GM18526 (cell line): ENCODE data around the gene RAMP1.

Experiments used
- POLR2A ChIP-seq: IDR thresholded peaks from 3 replicates; pipeline ENCODE4 v1.6.1; 2011; ENCODE audit not compliant: insufficient read length; ENCODE audit errors: extremely low read depth

Gene RAMP1

DNA sequence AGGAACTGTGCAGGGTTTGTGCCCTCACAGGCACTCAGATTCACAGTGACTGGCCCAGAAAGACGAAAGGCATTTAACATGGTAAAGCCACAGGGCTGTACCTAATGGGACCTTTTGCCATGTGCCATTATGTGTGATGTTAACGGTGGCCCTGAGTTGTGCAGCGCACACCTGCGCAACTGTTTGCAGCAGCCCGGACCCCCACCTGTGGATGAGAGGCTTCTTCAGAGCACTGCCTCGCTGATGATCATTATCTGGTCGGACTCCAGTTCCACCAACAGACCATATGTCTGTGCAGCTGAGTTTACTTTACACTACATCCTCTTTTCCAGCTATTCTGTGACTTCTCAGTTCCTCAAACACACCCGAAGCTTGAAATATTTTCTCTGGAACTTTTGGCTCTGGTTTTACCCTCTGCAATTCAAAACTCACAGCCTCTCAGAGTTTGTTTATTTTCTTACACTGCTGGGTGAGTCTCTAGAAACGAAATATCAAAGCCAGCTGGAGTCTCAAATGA is 71.8 kb downstream of the RAMP1 start:
- no peak for TF ChIP-seq POLR2A

- no peak for TF ChIP-seq POLR2A
Observed at GRCh38 chr2:237932731-237933131, 73.3 kb downstream of the RAMP1 start.

GRCh38 chr2:237934186-237934585 is 74.8 kb downstream of the RAMP1 start:
- no peak for TF ChIP-seq POLR2A

DNA sequence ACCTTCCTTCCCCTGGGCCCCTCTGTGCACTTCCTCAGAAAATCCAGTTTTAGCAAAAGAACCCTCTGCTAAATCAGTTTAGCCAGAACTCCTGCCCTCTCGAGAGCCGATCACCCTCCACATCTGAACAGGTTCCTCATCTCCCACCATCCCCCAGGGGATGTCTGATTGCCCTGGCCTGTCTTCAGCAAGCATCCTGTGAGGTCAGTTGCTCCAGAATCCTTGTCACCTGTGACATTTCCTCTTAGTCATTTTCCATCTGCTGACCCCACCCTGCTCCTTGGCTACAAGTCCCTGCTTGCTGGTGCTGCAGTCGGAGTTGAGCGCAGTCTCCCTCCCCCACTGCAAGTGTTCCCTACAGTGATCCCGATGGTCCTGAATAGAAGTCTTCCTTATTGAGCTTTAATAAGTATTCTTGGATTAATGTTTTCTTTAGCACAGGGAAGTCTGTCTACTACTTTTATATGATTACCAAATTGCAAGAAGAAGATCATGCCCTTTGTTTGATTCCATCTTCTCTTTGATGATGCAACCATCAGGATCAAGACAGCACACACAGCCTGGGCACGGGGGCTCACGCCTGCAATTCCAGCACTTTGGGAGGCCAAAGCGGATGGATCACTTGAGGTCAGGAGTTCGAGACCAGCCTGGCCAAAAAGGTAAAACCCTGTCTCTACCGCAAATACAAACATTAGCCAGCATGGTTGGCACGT is 76.5 kb downstream of the RAMP1 start:
- TF ChIP-seq POLR2A = no peak

DNA sequence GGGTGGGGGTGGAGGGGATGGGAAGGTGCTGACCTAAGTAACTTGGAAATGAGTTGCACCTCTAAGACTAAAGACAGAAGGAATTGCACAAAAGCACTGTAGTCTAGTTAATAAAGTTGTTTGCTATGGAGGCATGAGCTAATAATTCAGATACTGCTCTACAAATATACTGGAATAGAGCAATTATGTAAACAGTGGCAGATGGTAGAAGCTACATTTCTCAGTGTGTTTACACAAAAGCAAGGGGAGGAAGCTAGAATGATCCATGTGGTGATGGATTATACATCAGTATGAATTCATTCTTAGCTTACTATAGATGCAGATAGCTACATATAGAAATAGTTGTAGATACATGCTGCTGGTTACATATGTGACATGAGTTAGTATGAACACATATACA is 79.8 kb downstream of the RAMP1 start:
- no peak for TF ChIP-seq POLR2A

GRCh38 chr2:237940828-237941227 is 81.4 kb downstream of the RAMP1 start:
- TF ChIP-seq POLR2A = no peak

DNA sequence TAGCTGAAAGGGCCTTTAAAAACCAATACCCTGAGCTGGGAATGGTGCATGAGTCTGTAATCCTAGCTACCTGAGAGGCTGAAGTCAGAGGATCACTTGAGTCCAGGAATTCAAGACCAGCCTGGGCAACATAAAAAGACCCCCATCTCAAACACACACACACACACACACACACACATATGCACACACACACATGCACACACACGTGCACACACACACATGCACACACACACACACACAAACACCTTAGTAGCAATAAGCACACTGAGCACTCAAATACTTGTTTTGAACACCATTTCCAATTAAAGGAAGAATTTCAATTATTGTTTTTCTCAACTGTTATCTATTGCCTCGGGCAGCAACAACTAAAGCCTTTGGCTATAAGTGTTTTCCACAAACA is 81.8 kb downstream of the RAMP1 start:
- TF ChIP-seq POLR2A = no peak

- TF ChIP-seq POLR2A = no peak
Observed at GRCh38 chr2:237942513-237942899, 83.1 kb downstream of the RAMP1 start.

DNA sequence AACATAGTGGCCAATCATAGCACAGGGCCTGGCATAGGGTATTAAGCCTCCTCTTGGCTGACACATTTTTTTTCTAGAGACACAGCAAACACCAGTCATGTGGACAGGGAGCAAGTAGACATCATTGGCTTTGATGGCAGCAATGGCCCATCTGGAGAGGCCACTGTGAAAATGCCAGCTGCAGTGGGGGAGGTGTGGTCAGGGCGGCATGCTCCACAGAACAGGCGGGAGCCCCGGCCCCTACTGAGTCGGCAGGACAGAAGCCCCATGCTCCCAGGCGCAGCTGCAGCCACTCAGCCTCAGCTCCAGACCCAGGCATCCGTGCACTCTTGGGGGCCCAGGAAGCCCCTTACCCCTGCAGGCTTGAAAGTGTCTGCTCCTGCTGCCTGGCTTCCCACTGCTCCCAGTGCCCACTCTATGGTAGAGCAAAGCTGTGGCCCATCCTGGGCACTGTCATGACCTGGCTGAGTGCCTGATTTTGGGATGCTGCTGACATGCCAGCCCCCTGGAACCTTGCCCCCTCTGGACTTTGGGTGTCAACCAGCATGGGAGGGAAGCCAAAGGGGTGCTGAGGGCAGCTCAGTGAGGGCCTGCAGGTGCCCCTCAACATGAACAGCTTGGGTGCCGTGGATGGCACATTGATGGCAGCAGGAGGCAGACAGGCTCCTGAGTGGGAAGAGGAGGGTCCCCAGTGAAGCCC is 84.1 kb downstream of the RAMP1 start:
- TF ChIP-seq POLR2A = no peak

DNA sequence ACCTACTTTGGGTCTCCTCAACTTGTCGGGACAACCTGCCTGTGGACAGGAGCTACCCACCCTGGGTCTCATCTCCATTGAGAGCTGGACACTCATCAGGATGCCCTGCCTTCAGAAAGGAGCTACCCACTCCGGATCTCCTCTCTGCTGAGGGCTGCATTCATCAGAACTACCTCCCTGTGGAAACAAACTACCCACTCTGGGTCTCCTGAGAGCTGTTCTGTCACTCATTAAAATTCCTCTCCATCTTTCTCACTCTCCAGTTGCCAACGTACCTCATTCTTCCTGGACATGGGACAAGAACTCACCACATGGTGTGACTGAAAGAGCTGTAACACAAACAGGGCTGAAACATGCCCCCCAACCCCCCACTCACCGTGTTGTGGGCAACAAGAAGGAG is 84.9 kb downstream of the RAMP1 start:
- no peak for TF ChIP-seq POLR2A

GRCh38 chr2:237946423-237946822 is 87.0 kb downstream of the RAMP1 start:
- no peak for TF ChIP-seq POLR2A

DNA sequence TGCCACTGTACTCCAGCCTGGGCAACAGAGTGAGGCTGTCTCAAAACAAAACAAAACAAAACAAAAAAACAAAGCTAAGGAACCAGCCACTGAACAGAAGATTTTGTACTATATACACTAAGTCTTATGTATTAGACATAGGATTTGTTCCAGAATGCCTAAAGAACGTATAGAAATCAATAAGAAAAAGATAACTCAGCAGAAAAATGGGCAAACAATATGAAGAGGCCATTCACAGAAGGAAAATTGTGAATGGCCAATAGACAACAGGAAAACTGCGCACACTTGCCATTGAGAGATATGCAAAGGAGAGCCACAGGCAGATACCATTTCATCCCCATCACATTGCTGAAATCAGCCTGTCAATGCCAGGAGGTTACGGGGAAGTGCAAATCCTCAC is 92.5 kb downstream of the RAMP1 start:
- TF ChIP-seq POLR2A = no peak

GRCh38 chr2:237952851-237953250 is 93.4 kb downstream of the RAMP1 start:
- no peak for TF ChIP-seq POLR2A

DNA sequence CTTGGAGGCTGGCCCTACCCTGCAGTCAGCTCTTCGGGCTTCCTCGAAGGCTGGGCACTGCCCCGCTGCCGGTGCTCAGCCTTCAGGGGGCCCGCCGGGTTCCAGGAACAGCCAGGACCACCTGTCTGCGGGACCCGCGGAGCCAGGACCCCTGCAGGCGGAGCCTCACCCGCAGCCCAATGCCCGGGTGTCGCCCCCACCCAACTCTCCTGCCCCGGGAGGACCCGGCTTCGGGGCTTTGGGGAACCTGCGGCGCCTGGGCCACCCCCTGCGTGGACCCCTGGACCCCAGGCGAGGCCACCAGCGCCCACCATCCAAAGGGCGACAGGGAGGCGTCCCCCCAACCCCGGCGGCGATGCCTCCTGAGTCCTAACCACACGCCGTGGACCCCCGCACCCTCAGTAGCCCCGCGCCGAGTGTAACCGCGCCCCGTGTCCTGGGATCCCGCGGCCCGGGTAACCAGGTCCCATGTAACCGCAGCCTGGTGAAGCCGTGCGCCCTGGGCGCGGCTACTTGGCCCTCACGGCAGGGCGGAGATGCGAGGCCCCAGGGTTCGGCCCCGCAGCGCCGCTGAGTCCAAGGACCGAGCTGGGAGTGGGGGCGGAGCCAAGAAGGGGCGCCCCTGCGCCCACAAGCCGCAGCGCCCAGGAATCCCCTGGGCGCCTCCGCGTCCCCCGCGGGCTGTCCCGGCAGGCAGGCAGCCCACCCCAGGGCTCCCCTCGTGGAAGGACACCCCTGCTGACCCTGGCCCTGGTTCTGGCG is 96.4 kb downstream of the RAMP1 start:
- TF ChIP-seq POLR2A = no peak

DNA sequence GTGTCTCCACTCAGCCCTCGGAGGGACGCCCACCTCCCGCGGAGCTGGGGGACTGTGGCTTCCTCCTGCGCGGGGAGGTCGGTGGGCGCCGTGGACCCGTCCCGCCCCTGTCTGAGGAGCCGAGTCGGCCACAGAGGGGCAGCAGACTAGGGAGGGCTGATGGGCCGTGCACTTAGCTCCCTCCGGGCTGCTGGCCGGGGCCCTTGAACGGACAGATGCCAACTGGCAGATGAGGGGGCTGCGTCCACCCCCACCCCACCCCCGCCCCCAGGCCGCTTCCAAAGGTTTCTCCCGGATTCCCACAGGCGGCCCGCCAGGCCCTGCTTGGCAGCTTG is 96.9 kb downstream of the RAMP1 start:
- no peak for TF ChIP-seq POLR2A

DNA sequence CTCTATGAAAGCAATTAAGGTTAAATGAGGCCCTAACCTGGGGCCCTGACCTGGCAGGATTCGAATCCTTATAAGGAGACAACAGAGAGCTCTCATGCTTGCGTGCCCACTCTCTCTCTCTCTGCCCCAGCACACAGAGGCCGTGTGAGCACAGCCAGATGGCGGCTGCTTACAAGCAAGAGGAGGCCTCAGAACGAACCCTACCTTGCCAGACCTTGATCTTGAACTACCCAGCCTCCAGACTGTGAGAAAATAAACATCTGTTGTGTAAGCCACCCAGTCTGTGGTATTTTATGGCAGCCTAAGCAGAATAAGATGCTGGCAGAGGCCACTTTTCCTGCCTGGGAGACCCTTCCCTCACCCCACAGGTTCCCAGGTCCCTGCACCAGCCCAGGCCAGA is 102.2 kb downstream of the RAMP1 start:
- no peak for TF ChIP-seq POLR2A
